OCI-LY1 (cell line): Measurements from ENCODE around the gene OPN4.

Experiments used
- EZH2 ChIP-seq: fragments of 200-600 bp; sonication (generic), shearing (Covaris generic); IDR thresholded peaks from 2 replicates; pipeline ENCODE4 v1.8.0; 2017; ENCODE audit warnings: borderline replicate concordance, mixed run types, mild to moderate bottlenecking, antibody characterized with exemption, low read length, moderate library complexity, mixed read lengths
- TF ChIP-seq, protein P1 (sequence below): fragments of 200-600 bp; sonication (generic), shearing (Covaris generic); IDR thresholded peaks from 2 replicates; pipeline ENCODE4 v1.5.1; 2017; ENCODE audit warnings: mild to moderate bottlenecking, antibody characterized with exemption, low read length, moderate library complexity, mixed read lengths

DNA sequence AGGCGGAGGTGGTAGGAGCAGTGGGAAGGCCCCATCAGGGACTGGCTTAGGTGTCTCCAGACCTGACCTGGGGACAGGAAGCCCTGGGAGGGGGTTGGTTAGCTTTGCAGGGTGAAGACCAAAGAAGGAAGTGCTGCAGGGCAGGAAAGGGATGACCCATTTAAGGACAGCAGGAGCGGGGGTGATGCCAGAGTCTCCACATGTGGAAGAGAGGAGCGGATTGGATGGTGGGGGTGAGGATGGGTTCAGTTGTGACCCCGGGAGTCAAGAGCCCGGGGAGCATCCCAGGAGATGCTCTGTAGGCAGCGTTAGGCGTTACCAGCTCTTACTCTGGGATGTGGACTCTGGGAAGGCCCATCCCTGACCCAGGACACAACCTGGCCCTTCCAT, 10.9 kb downstream of the OPN4 start:
- TF ChIP-seq, protein P1, sequence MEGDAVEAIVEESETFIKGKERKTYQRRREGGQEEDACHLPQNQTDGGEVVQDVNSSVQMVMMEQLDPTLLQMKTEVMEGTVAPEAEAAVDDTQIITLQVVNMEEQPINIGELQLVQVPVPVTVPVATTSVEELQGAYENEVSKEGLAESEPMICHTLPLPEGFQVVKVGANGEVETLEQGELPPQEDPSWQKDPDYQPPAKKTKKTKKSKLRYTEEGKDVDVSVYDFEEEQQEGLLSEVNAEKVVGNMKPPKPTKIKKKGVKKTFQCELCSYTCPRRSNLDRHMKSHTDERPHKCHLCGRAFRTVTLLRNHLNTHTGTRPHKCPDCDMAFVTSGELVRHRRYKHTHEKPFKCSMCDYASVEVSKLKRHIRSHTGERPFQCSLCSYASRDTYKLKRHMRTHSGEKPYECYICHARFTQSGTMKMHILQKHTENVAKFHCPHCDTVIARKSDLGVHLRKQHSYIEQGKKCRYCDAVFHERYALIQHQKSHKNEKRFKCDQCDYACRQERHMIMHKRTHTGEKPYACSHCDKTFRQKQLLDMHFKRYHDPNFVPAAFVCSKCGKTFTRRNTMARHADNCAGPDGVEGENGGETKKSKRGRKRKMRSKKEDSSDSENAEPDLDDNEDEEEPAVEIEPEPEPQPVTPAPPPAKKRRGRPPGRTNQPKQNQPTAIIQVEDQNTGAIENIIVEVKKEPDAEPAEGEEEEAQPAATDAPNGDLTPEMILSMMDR, result no peak
- TF ChIP-seq EZH2, result no peak
